Measurements from ENCODE around the gene FBXL17. TPM values are rescaled to one million over a fixed set of nuclear protein-coding genes. Genes with fewer than 3 reads are reported as not detected.
A peak's percentile ranks its signal among the peaks of the same experiment; 100 is the strongest.

FBXL17 gene
- total and polyA plus RNA-seq, 4 donors: 2.1 to 14.1 (median 6.3) TPM

GRCh38 chr5:108149369-108149768, 232.5 kb downstream of the FBXL17 start (continued):
- TF ChIP-seq, protein P1, sequence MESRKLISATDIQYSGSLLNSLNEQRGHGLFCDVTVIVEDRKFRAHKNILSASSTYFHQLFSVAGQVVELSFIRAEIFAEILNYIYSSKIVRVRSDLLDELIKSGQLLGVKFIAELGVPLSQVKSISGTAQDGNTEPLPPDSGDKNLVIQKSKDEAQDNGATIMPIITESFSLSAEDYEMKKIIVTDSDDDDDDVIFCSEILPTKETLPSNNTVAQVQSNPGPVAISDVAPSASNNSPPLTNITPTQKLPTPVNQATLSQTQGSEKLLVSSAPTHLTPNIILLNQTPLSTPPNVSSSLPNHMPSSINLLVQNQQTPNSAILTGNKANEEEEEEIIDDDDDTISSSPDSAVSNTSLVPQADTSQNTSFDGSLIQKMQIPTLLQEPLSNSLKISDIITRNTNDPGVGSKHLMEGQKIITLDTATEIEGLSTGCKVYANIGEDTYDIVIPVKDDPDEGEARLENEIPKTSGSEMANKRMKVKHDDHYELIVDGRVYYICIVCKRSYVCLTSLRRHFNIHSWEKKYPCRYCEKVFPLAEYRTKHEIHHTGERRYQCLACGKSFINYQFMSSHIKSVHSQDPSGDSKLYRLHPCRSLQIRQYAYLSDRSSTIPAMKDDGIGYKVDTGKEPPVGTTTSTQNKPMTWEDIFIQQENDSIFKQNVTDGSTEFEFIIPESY (IDR thresholded peaks at IDR 0.05): no peak
- no peak for TF ChIP-seq EGR1 (IDR thresholded peaks at IDR 0.05; ENCODE audit: low read depth in 2 of 2)
- TF ChIP-seq SP1 (IDR thresholded peaks at IDR 0.05): no peak

DNA sequence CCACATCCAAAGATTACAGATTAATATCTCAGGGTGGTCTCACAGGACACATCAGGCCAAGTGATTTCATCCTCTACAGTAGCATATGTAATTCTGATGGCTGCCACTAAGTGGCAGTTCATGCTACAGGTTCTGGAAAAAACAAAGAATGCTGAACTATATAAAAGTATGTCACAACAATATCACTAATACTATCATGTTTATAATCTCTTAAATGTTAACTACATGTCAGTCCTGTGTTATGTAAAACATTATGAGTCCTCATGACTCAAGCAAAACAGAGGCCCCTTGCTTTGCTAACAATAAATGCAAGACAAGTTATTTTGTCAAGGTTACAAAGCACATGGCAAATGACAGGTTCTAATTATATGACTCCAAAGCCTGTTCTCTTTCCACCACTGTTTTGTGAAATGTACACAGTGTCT, 233.2 kb downstream of the FBXL17 start:
- H3K27ac ChIP-seq (ENCODE audit: low read depth in 1 of 2, low read length in 2 of 2): no peak overlapping the region
- no peak overlapping the region for H3K4me3 ChIP-seq (ENCODE audit: low read depth in 1 of 3, low read length in 3 of 3)
- no peaks in the 10 kb centered on the region for H3K4me1 ChIP-seq (ENCODE audit: control insufficient read depth in 4 of 4, insufficient read depth in 4 of 4, low read length in 3 of 4)
- DNase-seq (ENCODE audit: low spot score): no peak
- no peaks in the 10 kb centered on the region for H3K36me3 ChIP-seq (ENCODE audit: control insufficient read depth in 4 of 4, insufficient read depth in 3 of 4, low read depth in 1 of 4, low read length in 3 of 4)
- H3K9ac ChIP-seq (ENCODE audit: low read depth in 1 of 2, low read length in 2 of 2): no peak overlapping the region
- H3K27me3 ChIP-seq (ENCODE audit: control insufficient read depth in 4 of 4, insufficient read depth in 4 of 4, low read length in 3 of 4): no peaks in the 10 kb centered on the region
- TF ChIP-seq CTCF (IDR thresholded peaks at IDR 0.05; ENCODE audit: low read depth, low read length, missing input control): peak; percentile 37
- peak; percentile 48 to 71 for TF ChIP-seq RAD21 (IDR thresholded peaks at IDR 0.05)
- no peak for TF ChIP-seq EGR1 (IDR thresholded peaks at IDR 0.05; ENCODE audit: low read depth in 2 of 2)
- TF ChIP-seq FOXA2 (IDR thresholded peaks at IDR 0.05): no peak
- TF ChIP-seq JUND (IDR thresholded peaks at IDR 0.05): no peak
- TF ChIP-seq, protein P2, sequence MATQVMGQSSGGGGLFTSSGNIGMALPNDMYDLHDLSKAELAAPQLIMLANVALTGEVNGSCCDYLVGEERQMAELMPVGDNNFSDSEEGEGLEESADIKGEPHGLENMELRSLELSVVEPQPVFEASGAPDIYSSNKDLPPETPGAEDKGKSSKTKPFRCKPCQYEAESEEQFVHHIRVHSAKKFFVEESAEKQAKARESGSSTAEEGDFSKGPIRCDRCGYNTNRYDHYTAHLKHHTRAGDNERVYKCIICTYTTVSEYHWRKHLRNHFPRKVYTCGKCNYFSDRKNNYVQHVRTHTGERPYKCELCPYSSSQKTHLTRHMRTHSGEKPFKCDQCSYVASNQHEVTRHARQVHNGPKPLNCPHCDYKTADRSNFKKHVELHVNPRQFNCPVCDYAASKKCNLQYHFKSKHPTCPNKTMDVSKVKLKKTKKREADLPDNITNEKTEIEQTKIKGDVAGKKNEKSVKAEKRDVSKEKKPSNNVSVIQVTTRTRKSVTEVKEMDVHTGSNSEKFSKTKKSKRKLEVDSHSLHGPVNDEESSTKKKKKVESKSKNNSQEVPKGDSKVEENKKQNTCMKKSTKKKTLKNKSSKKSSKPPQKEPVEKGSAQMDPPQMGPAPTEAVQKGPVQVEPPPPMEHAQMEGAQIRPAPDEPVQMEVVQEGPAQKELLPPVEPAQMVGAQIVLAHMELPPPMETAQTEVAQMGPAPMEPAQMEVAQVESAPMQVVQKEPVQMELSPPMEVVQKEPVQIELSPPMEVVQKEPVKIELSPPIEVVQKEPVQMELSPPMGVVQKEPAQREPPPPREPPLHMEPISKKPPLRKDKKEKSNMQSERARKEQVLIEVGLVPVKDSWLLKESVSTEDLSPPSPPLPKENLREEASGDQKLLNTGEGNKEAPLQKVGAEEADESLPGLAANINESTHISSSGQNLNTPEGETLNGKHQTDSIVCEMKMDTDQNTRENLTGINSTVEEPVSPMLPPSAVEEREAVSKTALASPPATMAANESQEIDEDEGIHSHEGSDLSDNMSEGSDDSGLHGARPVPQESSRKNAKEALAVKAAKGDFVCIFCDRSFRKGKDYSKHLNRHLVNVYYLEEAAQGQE (IDR thresholded peaks at IDR 0.05): no peak
- H3K9me3 ChIP-seq (ENCODE audit: control insufficient read depth in 4 of 4, low read length in 3 of 4): no peaks in the 10 kb centered on the region

- Histone ChIP-seq H3K4me1 (ENCODE audit: control insufficient read depth in 4 of 4, insufficient read depth in 4 of 4, low read length in 3 of 4) (no peaks in the 10 kb centered on the region), H3K9me3 (ENCODE audit: control insufficient read depth in 4 of 4, low read length in 3 of 4) (no peaks in the 10 kb centered on the region), H3K9ac (ENCODE audit: low read depth in 1 of 2, low read length in 2 of 2) (no peak overlapping the region), H3K4me3 (ENCODE audit: low read depth in 1 of 3, low read length in 3 of 3) (no peak overlapping the region), H3K27me3 (ENCODE audit: control insufficient read depth in 4 of 4, insufficient read depth in 4 of 4, low read length in 3 of 4) (no peaks in the 10 kb centered on the region), H3K36me3 (ENCODE audit: control insufficient read depth in 4 of 4, insufficient read depth in 3 of 4, low read depth in 1 of 4, low read length in 3 of 4) (no peaks in the 10 kb centered on the region), H3K27ac (ENCODE audit: low read depth in 1 of 2, low read length in 2 of 2) (no peak overlapping the region)
- 87% methylated on average over 4 of the region's 4 CpGs for WGBS
- no peak for DNase-seq (ENCODE audit: low spot score)
- no peak for TF ChIP-seq NR2F2 (IDR thresholded peaks at IDR 0.05)
- no peak for TF ChIP-seq YY1 (IDR thresholded peaks at IDR 0.05)
- no peak for TF ChIP-seq EGR1 (IDR thresholded peaks at IDR 0.05; ENCODE audit: low read depth in 2 of 2)
- no peak for TF ChIP-seq RAD21 (IDR thresholded peaks at IDR 0.05)
- TF ChIP-seq, protein P1 (IDR thresholded peaks at IDR 0.05): no peak
- TF ChIP-seq, protein P3, sequence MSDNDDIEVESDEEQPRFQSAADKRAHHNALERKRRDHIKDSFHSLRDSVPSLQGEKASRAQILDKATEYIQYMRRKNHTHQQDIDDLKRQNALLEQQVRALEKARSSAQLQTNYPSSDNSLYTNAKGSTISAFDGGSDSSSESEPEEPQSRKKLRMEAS (IDR thresholded peaks at IDR 0.05): no peak
- TF ChIP-seq, protein P4, sequence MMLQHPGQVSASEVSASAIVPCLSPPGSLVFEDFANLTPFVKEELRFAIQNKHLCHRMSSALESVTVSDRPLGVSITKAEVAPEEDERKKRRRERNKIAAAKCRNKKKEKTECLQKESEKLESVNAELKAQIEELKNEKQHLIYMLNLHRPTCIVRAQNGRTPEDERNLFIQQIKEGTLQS (IDR thresholded peaks at IDR 0.05): no peak
- TF ChIP-seq TAF1 (conservative IDR thresholded peaks at IDR 0.05): no peak
- no peak for TF ChIP-seq RXRA (IDR thresholded peaks at IDR 0.05)
- TF ChIP-seq SP1 (IDR thresholded peaks at IDR 0.05): no peak
- no peak for TF ChIP-seq GABPA (IDR thresholded peaks at IDR 0.05 in 1 of 2, conservative IDR thresholded peaks at IDR 0.05 in 1 of 2)
- no peak for TF ChIP-seq HNF4A (conservative IDR thresholded peaks at IDR 0.05)
- no peak for TF ChIP-seq FOXA1 (IDR thresholded peaks at IDR 0.05)
- no peak for TF ChIP-seq CTCF (IDR thresholded peaks at IDR 0.05; ENCODE audit: low read depth, low read length, missing input control)
- no peak for TF ChIP-seq JUND (IDR thresholded peaks at IDR 0.05)
Measured at GRCh38 chr5:108146222-108146621, 235.7 kb downstream of the FBXL17 start.

Measured in liver (tissue), 9 donors.